ENCODE measurements around the gene SNRPA.

GRCh38 chr19:40777937-40778705 is 27.1 kb downstream of the SNRPA start, which contains the start of gene RAB4B:
- TF ChIP-seq CTCF (IDR thresholded peaks at IDR 0.05) (no peak), PBX3 (IDR thresholded peaks at IDR 0.05) (peak; percentile 82), RAD21 (IDR thresholded peaks at IDR 0.05; ENCODE audit: low read length) (no peak), NRF1 (IDR thresholded peaks at IDR 0.05; ENCODE audit: low read depth, low read length) (no peak), EP300 (IDR thresholded peaks at IDR 0.05; ENCODE audit: borderline replicate concordance in 1 of 2, low read depth in 1 of 2, low read length in 1 of 2) (no peak), EZH2phosphoT487 (IDR thresholded peaks at IDR 0.05; ENCODE audit: borderline replicate concordance, low read depth) (no peak)
